Endothelial cell of coronary artery (primary cell): Measurements from ENCODE around the gene AHNAK2. TPM values are rescaled to one million over a fixed set of nuclear protein-coding genes. Genes with fewer than 3 reads are reported as not detected.

Source experiments
- total RNA-seq: library from RNA; depleted of rRNA; stranded (reverse); fragments of >200 nt; gene quantifications from 2 replicates; pipeline ENCODE4 v1.2.3, GENCODE V29; 2014

Gene AHNAK2
- 66.2 and 78.0 TPM in 2 replicates for total RNA-seq

GRCh38 chr14:104977681-104978653 is at the start of gene AHNAK2:
Gene AHNAK2 (minus strand): TSS chr14:104978374. CDS start chr14:104978237, 137 bp downstream.

GRCh38 chr14:105020815-105021655 is 42.9 kb upstream of the AHNAK2 start, which contains the start of gene CDCA4:
Gene CDCA4 (minus strand): TSS chr14:105021083. CDS start chr14:105011929, 9,154 bp downstream.

GRCh38 chr14:104985675-104986486 is 7.7 kb upstream of the AHNAK2 start, which contains the start of gene CLBA1:
Gene CLBA1 (plus strand): TSS chr14:104985788. CDS start chr14:104986432, 644 bp downstream.

GRCh38 chr14:104924421-104925213 is 53.6 kb downstream of the AHNAK2 start, which contains the start of gene PLD4:
Gene PLD4 (plus strand): TSS chr14:104924879. CDS start chr14:104927141, 2,262 bp downstream.

Other genes with a start within 250 kb of the AHNAK2 start
- gene SIVA1, start 225.2 kb downstream of the AHNAK2 start, total RNA-seq = 99.4 and 118 TPM in 2 replicates
- 191 and 220 TPM in 2 replicates for gene AKT1, start 182.6 kb downstream of the AHNAK2 start, total RNA-seq
- gene ZBTB42, start 177.3 kb downstream of the AHNAK2 start, total RNA-seq = 3.5 and 4.7 TPM in 2 replicates
- 13.8 and 17.7 TPM in 2 replicates for gene CEP170B, start 113.1 kb downstream of the AHNAK2 start, total RNA-seq
- gene PLD4, start 53.5 kb downstream of the AHNAK2 start, total RNA-seq = under 0.01 TPM in 2 replicates
- 5.2 and 6.8 TPM in 2 replicates for gene CLBA1, start 7.4 kb upstream of the AHNAK2 start, total RNA-seq
- 29.9 and 38.1 TPM in 2 replicates for gene CDCA4, start 42.7 kb upstream of the AHNAK2 start, total RNA-seq
- gene GPR132, start 87.1 kb upstream of the AHNAK2 start, total RNA-seq = 0.18 TPM in 1 of 2 replicates, not detected in the other
- 96.3 and 97.8 TPM in 2 replicates for gene JAG2, start 190.4 kb upstream of the AHNAK2 start, total RNA-seq
- 28.7 and 47.4 TPM in 2 replicates for gene NUDT14, start 202.9 kb upstream of the AHNAK2 start, total RNA-seq